Measurements from ENCODE around the gene POLRMT.
A peak's percentile ranks its signal among the peaks of the same experiment; 100 is the strongest.
"Not testable (repeated sequence)": the region's sequence is repeated elsewhere in the genome, so short reads cannot be mapped to it uniquely, and the experiment has no call there.

POLRMT gene

DNA sequence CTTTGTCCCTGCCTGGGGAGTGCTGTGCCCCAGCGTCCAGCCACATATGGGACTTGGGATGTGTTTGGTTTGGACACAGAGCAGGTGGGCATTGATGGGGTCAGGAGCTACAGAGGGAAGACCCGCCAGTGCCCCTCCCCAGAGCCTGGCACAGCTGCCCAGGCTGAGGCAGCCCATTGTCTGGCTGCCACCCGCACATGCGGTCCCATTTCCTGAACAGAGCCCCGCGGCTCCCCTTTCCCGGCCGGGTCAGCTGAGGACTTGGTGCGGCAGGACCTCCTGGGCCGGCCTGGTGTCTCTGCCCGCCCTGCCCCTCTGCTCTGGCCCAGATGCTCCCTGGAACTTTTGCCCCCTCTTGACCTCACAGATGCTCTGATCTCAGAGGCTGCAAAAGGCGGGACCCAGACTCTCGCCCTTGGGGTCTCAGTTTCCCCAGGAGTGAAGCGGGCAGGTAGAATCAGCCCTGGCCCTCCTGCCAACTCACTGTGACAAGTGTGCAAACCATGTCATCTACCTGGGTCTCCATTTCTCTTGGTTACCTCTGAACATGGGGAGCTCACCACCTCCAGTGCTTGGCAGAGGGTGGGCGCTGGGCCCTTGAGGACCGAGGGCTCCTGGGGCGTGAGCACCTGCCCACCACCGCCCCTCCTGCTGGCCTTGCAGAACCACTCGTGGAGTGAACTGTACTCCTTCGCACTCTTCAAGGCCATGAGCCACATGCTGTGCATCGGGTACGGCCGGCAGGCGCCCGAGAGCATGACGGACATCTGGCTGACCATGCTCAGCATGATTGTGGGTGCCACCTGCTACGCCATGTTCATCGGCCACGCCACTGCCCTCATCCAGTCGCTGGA is 25.8 kb downstream of the POLRMT start:
- Mint-ChIP-seq H3K27me3 (no peaks in the 10 kb centered on the region), H3K4me1 (peaks cover 17% of the 10 kb centered on the region), H3K4me3 (no peak overlapping the region), H3K27ac (ENCODE audit: low read depth) (no peak overlapping the region), H3K36me3 (ENCODE audit: insufficient read depth) (peaks cover 8% of the 10 kb centered on the region), H3K9me3 (no peaks in the 10 kb centered on the region)
- ATAC-seq (replicated peaks; ENCODE audit: extremely low read depth, poor library complexity, severe bottlenecking) (no peak), DNase-seq (ENCODE audit: low spot score in 2 of 2) (no peak)

- DNase-seq (ENCODE audit: low spot score in 2 of 2); H3K36me3 Mint-ChIP-seq (ENCODE audit: insufficient read depth); H3K9me3 Mint-ChIP-seq; H3K4me3 Mint-ChIP-seq; ATAC-seq (replicated peaks; ENCODE audit: extremely low read depth, poor library complexity, severe bottlenecking); H3K4me1 Mint-ChIP-seq; H3K27me3 Mint-ChIP-seq; H3K27ac Mint-ChIP-seq (ENCODE audit: low read depth): not testable (repeated sequence)
Measured at GRCh38 chr19:605061-605971, 28.0 kb downstream of the POLRMT start.

GRCh38 chr19:604355-604754 is 29.0 kb downstream of the POLRMT start:
- Mint-ChIP-seq H3K27ac (ENCODE audit: low read depth) (no peak overlapping the region), H3K27me3 (no peaks in the 10 kb centered on the region), H3K9me3 (no peaks in the 10 kb centered on the region), H3K4me1 (no peaks in the 10 kb centered on the region), H3K36me3 (ENCODE audit: insufficient read depth) (peaks cover 4% of the 10 kb centered on the region), H3K4me3 (no peak overlapping the region)
- no peak for DNase-seq (ENCODE audit: low spot score in 2 of 2)
- ATAC-seq (replicated peaks; ENCODE audit: extremely low read depth, poor library complexity, severe bottlenecking), result peak; percentile 46

GRCh38 chr19:603779-604178 is 29.6 kb downstream of the POLRMT start:
- DNase-seq (ENCODE audit: low spot score in 2 of 2); H3K9me3 Mint-ChIP-seq; H3K27ac Mint-ChIP-seq (ENCODE audit: low read depth); H3K27me3 Mint-ChIP-seq; H3K4me3 Mint-ChIP-seq; H3K4me1 Mint-ChIP-seq; ATAC-seq (replicated peaks; ENCODE audit: extremely low read depth, poor library complexity, severe bottlenecking); H3K36me3 Mint-ChIP-seq (ENCODE audit: insufficient read depth): not testable (repeated sequence)

DNA sequence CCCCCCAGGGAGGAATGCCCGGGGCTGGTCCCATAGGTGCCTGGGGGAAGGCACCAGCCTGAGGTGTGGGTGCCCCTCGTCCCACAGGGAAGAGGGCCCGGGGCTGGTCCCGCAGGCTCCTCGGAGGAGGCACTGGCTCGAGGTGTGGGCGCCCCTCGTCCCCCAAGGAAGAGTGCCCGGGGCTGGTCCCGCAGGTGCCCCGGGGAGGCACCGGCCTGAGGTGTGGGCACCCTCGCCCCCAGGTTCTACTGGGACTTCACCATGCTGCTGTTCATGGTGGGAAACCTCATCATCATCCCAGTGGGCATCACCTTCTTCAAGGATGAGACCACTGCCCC is 30.1 kb downstream of the POLRMT start:
- not testable (repeated sequence) for H3K4me3 Mint-ChIP-seq; H3K36me3 Mint-ChIP-seq (ENCODE audit: insufficient read depth); H3K9me3 Mint-ChIP-seq; H3K27ac Mint-ChIP-seq (ENCODE audit: low read depth); H3K4me1 Mint-ChIP-seq; H3K27me3 Mint-ChIP-seq; DNase-seq (ENCODE audit: low spot score in 2 of 2); ATAC-seq (replicated peaks; ENCODE audit: extremely low read depth, poor library complexity, severe bottlenecking)

GRCh38 chr19:602391-603301 is 30.7 kb downstream of the POLRMT start:
- H3K36me3 Mint-ChIP-seq (ENCODE audit: insufficient read depth), result peaks cover 4% of the 10 kb centered on the region
- no peaks in the 10 kb centered on the region for H3K4me1 Mint-ChIP-seq
- H3K27ac Mint-ChIP-seq (ENCODE audit: low read depth), result no peak overlapping the region
- ATAC-seq (replicated peaks; ENCODE audit: extremely low read depth, poor library complexity, severe bottlenecking), result no peak
- DNase-seq (ENCODE audit: low spot score in 2 of 2), result no peak
- no peak overlapping the region for H3K4me3 Mint-ChIP-seq
- H3K27me3 Mint-ChIP-seq, result no peaks in the 10 kb centered on the region
- H3K9me3 Mint-ChIP-seq, result no peaks in the 10 kb centered on the region

- peaks cover 4% of the 10 kb centered on the region for H3K36me3 Mint-ChIP-seq (ENCODE audit: insufficient read depth)
- H3K27ac Mint-ChIP-seq (ENCODE audit: low read depth), result no peak overlapping the region
- DNase-seq (ENCODE audit: low spot score in 2 of 2) (no peak), ATAC-seq (replicated peaks; ENCODE audit: extremely low read depth, poor library complexity, severe bottlenecking) (no peak)
- no peaks in the 10 kb centered on the region for H3K9me3 Mint-ChIP-seq
- H3K27me3 Mint-ChIP-seq, result no peaks in the 10 kb centered on the region
- no peaks in the 10 kb centered on the region for H3K4me1 Mint-ChIP-seq
- no peak overlapping the region for H3K4me3 Mint-ChIP-seq
Measured at GRCh38 chr19:601790-602189, 31.5 kb downstream of the POLRMT start.

- ATAC-seq (replicated peaks; ENCODE audit: extremely low read depth, poor library complexity, severe bottlenecking) (no peak), DNase-seq (ENCODE audit: low spot score in 2 of 2) (no peak)
- Mint-ChIP-seq H3K9me3 (no peaks in the 10 kb centered on the region), H3K4me1 (no peaks in the 10 kb centered on the region), H3K27ac (ENCODE audit: low read depth) (no peak overlapping the region), H3K36me3 (ENCODE audit: insufficient read depth) (peaks cover 4% of the 10 kb centered on the region), H3K4me3 (no peak overlapping the region), H3K27me3 (no peaks in the 10 kb centered on the region)
Measured at GRCh38 chr19:601310-601709, 32.0 kb downstream of the POLRMT start.

DNA sequence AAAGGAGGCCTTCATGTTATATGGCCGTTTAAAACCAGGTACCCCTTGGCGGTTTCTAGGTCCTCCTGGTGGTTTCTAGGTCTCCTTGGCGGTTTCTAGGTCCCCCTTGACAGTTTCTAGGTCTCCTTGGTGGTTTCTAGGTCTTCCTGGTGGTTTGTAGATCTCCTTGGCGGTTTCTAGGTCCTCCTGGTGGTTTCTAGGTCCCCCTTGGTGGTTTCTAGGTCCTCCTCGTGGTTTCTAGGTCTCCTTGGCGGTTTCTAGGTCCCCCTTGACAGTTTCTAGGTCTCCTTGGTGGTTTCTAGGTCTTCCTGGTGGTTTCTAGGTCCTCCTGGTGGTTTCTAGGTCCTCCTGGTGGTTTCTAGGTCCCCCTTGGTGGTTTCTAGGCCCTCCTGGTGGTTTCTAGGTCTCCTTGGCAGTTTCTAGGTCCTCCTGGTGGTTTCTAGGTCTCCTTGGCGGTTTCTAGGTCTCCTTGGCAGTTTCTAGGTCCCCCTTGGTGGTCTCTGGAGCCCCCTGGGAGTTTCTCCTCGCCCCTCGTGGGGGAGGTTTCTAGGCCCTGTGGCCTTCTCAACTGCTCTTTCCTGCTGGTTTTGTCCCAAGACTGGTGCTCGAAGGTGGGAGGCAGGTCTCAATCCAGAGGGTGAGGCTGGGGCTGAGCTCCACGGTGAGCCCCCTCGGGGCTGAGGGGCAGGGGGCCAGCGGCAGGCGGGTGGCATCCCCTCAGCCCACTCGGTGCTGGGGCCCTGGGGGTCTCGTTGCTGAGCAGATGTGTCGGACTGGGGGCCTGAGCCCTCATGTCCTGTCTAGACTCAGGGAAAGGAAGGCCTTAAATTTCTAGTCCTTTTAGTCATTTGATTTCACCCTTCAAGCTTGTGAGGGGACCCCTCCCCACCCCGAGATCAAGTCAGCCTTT is 35.7 kb downstream of the POLRMT start:
- Mint-ChIP-seq H3K4me3 (no peak overlapping the region), H3K27me3 (no peaks in the 10 kb centered on the region), H3K9me3 (no peaks in the 10 kb centered on the region), H3K4me1 (no peaks in the 10 kb centered on the region), H3K36me3 (ENCODE audit: insufficient read depth) (peaks cover 4% of the 10 kb centered on the region), H3K27ac (ENCODE audit: low read depth) (no peak overlapping the region)
- no peak for ATAC-seq (replicated peaks; ENCODE audit: extremely low read depth, poor library complexity, severe bottlenecking)
- no peak for DNase-seq (ENCODE audit: low spot score in 2 of 2)

GRCh38 chr19:596263-596655 is 37.1 kb downstream of the POLRMT start:
- no peak overlapping the region for H3K4me3 Mint-ChIP-seq
- no peaks in the 10 kb centered on the region for H3K9me3 Mint-ChIP-seq
- H3K4me1 Mint-ChIP-seq, result no peaks in the 10 kb centered on the region
- H3K36me3 Mint-ChIP-seq (ENCODE audit: insufficient read depth), result peaks cover 4% of the 10 kb centered on the region
- H3K27ac Mint-ChIP-seq (ENCODE audit: low read depth), result no peak overlapping the region
- ATAC-seq (replicated peaks; ENCODE audit: extremely low read depth, poor library complexity, severe bottlenecking), result no peak
- DNase-seq (ENCODE audit: low spot score in 2 of 2), result no peak
- no peaks in the 10 kb centered on the region for H3K27me3 Mint-ChIP-seq

DNA sequence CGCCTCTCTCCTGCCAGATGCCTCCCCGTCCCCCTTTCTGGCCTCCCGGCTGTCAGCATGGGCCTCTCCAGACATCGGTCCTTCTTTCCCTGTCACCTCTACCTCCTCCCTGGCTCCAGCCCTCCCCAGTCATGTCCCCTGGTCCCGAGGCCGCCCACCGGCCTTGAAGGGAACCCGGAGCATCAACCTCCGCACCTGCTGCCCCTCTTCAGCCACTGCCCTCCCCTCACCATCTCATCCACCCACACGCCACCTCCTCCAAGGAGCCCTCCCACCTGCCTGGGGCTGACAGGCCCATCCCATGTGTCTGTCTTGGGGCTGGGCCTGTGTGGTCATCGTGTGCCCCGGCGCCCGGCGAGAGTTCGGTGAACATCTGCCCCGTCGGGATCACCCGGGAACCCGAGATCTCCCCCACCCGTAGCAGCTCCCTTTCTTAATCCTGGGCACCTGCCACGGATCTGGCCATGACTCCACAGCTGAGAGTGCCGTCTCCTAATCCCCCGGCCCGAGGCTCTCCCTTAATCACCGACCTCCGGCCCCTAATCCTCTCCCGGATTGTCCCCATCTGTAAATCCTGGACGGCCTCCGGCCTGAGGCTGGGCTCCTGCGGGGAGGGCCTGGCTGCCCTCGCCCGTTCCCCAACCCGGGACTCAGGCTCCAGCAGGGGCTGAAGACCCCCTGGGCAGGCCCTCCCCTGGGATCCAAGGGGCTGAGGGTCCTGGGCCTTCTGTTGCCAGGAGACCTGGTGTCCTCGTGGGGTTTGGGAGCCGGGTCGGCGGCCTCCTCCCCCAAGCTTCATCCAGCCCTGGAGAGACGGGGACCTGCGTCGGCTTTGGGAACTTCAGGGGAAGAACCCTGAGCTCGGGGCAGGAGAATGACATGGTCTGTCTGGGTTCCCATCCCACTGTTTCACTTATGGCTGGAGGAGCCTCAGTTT is 37.7 kb downstream of the POLRMT start:
- Mint-ChIP-seq H3K4me3 (no peak overlapping the region), H3K27ac (ENCODE audit: low read depth) (no peak overlapping the region), H3K27me3 (no peaks in the 10 kb centered on the region), H3K36me3 (ENCODE audit: insufficient read depth) (peaks cover 2% of the 10 kb centered on the region), H3K9me3 (no peaks in the 10 kb centered on the region), H3K4me1 (no peaks in the 10 kb centered on the region)
- DNase-seq (ENCODE audit: low spot score in 2 of 2), result no peak
- ATAC-seq (replicated peaks; ENCODE audit: extremely low read depth, poor library complexity, severe bottlenecking), result no peak

All from central memory CD8-positive, alpha-beta T cell (primary cell).